CD14-positive monocyte (primary cell): ENCODE data around the gene IFNK. TPM values are rescaled to one million over a fixed set of nuclear protein-coding genes. Genes with fewer than 3 reads are reported as not detected.
A peak's percentile ranks its signal among the peaks of the same experiment; 100 is the strongest.

Experiments used
- DNase-seq, 3 donors: peaks; one replicate each; pipeline ENCODE4 v3.0.0-alpha.2; 2011 to 2022
- H2AFZ ChIP-seq: 2 replicates; pipeline ENCODE4 v1.6.0; 2012; ENCODE audit warnings: mild to moderate bottlenecking, low read depth, low read length, inconsistent platforms; ENCODE audit not compliant: insufficient read depth, poor library complexity, severe bottlenecking
- H3K27ac ChIP-seq, 2 donors: 1 replicate in 1 of 2; 2 replicates in 1 of 2; pipeline ENCODE4 v1.5.1; 2012 to 2013; ENCODE audit warnings: low read length in 2 of 2, control low read depth in 1 of 2, inconsistent platforms in 1 of 2, low read depth in 1 of 2, mild to moderate bottlenecking in 1 of 2
- H3K27me3 ChIP-seq, 2 donors: one replicate each; pipeline versions ENCODE4 v1.6.0 to v1.6.1; 2011 to 2013; ENCODE audit warnings: low read length in 2 of 2; ENCODE audit not compliant: control insufficient read depth in 2 of 2, insufficient read depth in 2 of 2
- H3K36me3 ChIP-seq, 2 donors: replicated peaks in 1 of 2; 1 replicate in 1 of 2; 2 replicates in 1 of 2; pipeline versions ENCODE4 v1.5.1 to v1.6.1; 2012 to 2013; ENCODE audit warnings: low read length in 2 of 2, control low read depth in 1 of 2, inconsistent platforms in 1 of 2, mild to moderate bottlenecking in 1 of 2; ENCODE audit not compliant: insufficient read depth in 2 of 2, control insufficient read depth in 1 of 2
- H3K4me1 ChIP-seq, 2 donors: 1 replicate in 1 of 2; 2 replicates in 1 of 2; pipeline versions ENCODE4 v1.5.1 to v1.6.1; 2012 to 2013; ENCODE audit warnings: low read length in 2 of 2, control low read depth in 1 of 2, inconsistent platforms in 1 of 2, mild to moderate bottlenecking in 1 of 2, moderate library complexity in 1 of 2; ENCODE audit not compliant: insufficient read depth in 2 of 2, control insufficient read depth in 1 of 2
- H3K4me2 ChIP-seq: replicated peaks from 2 replicates; pipeline ENCODE3; 2012; ENCODE audit warnings: low read length, moderate library complexity, mild to moderate bottlenecking; ENCODE audit not compliant: poor library complexity, severe bottlenecking; ENCODE audit errors: extremely low read depth
- H3K4me3 ChIP-seq, 3 experiments: fragments of 200-600 bp in 1 of 3; sonication (generic) in 1 of 3; replicated peaks in 1 of 3; 1 replicate in 2 of 3; 2 replicates in 1 of 3; pipeline ENCODE4 v1.5.1; 2011 to 2013; ENCODE audit warnings: low read length in 3 of 3, mild to moderate bottlenecking in 3 of 3, control low read depth in 2 of 3, low read depth in 2 of 3, inconsistent platforms in 1 of 3, moderate library complexity in 1 of 3
- H3K79me2 ChIP-seq: 2 replicates; pipeline ENCODE4 v1.6.0; 2012; ENCODE audit warnings: mild to moderate bottlenecking, control low read depth, inconsistent platforms, low read length, moderate library complexity; ENCODE audit not compliant: insufficient read depth
- H3K9ac ChIP-seq: 2 replicates; pipeline ENCODE4 v1.6.0; 2017; ENCODE audit warnings: low read length, mild to moderate bottlenecking; ENCODE audit not compliant: insufficient read depth, poor library complexity, severe bottlenecking
- H3K9me3 ChIP-seq, 2 donors: replicated peaks in 1 of 2; 1 replicate in 1 of 2; 2 replicates in 1 of 2; pipeline versions ENCODE4 v1.5.1 to v1.6.1; 2012 to 2013; ENCODE audit warnings: low read length in 2 of 2, control low read depth in 1 of 2; ENCODE audit not compliant: control insufficient read depth in 1 of 2, insufficient read depth in 1 of 2
- H4K20me1 ChIP-seq: 2 replicates; pipeline ENCODE4 v1.6.0; 2012; ENCODE audit warnings: mild to moderate bottlenecking, low read length, control low read depth, moderate library complexity; ENCODE audit not compliant: insufficient read depth
- H3K27ac Mint-ChIP-seq, 7 donors: one replicate each; pipeline ENCODE4 v1.8.0; 2020; ENCODE audit warnings: mild to moderate bottlenecking in 7 of 7, mixed read lengths in 7 of 7, moderate library complexity in 6 of 7, inconsistent platforms in 2 of 7
- H3K27me3 Mint-ChIP-seq, 3 donors: one replicate each; pipeline ENCODE4 v1.8.0; 2021 to 2022; ENCODE audit warnings: low read depth in 3 of 3, mild to moderate bottlenecking in 3 of 3, mixed read lengths in 3 of 3, moderate library complexity in 3 of 3, inconsistent platforms in 1 of 3
- H3K36me3 Mint-ChIP-seq, 2 donors: one replicate each; pipeline ENCODE4 v1.8.0; 2020; ENCODE audit warnings: mixed read lengths in 2 of 2, inconsistent platforms in 1 of 2, mild to moderate bottlenecking in 1 of 2
- H3K4me1 Mint-ChIP-seq: one replicate; pipeline ENCODE4 v1.8.0; 2020; ENCODE audit warnings: mild to moderate bottlenecking, mixed read lengths
- H3K4me3 Mint-ChIP-seq, 2 donors: one replicate each; pipeline ENCODE4 v1.8.0; 2020; ENCODE audit warnings: mild to moderate bottlenecking in 2 of 2, mixed read lengths in 2 of 2, moderate library complexity in 1 of 2
- H3K9me3 Mint-ChIP-seq, 7 donors: one replicate each; pipeline ENCODE4 v1.8.0; 2020 to 2022; ENCODE audit warnings: mixed read lengths in 7 of 7, mild to moderate bottlenecking in 6 of 7, moderate library complexity in 6 of 7, inconsistent platforms in 2 of 7
- CTCF ChIP-seq: fragments of 200-600 bp; IDR thresholded peaks from one replicate; pipeline ENCODE4 v1.8.0; 2022; ENCODE audit warnings: antibody characterized with exemption, mild to moderate bottlenecking
- WGBS: methylation state at CpG from one replicate; pipeline ENCODE4 v1.1.5; 2013; ENCODE audit warnings: missing lambda C conversion rate; ENCODE audit not compliant: insufficient coverage; 5-methylcytosine and 5-hydroxymethylcytosine counted together
- intact Hi-C, 2 donors: fragments of 100-400 bp; cut with micrococcal nuclease; formaldehyde crosslinking; loops; one replicate each; pipeline versions ENCODE4 v1.15.0 to v1.15.1; 2023
- polyA plus RNA-seq, 3 donors: library from polyadenylated mRNA; depleted of rRNA in 1 of 3; unstranded in 2 of 3; stranded (reverse) in 1 of 3; fragments of 300-500 nt in 2 of 3; fragments of >200 nt in 1 of 3; fragmentation: Illumina TruSeq in 2 of 3; gene quantifications; 1 replicate in 2 of 3; 2 replicates in 1 of 3; pipeline ENCODE4 v1.2.3, GENCODE V29; 2012 to 2021

The IFNK gene
- polyA plus RNA-seq, 3 donors: not detected

- peaks cover 15% of the 10 kb centered on the region for H3K4me1 Mint-ChIP-seq
- peak overlapping the region; percentile 82 for H2AFZ ChIP-seq
Observed at GRCh38 chr9:27527702-27528075, 3.6 kb downstream of the IFNK start.

More at GRCh38 chr9:27527702-27528075, 3.6 kb downstream of the IFNK start:
- Histone ChIP-seq H3K27me3 (peaks cover 0 to 8% of the 10 kb centered on the region in 2 donors), H3K36me3 (peaks cover 0 to 55% of the 10 kb centered on the region in 2 donors), H3K9me3 (no peaks in the 10 kb centered on the region), H4K20me1 (peaks cover 16% of the 10 kb centered on the region), H3K4me2 (peak overlapping the region; percentile 96), H3K9ac (peak overlapping the region; percentile 79), H3K27ac (no peak overlapping the region), H3K4me1 (peaks cover 11 to 18% of the 10 kb centered on the region in 2 donors), H3K79me2 (no peaks in the 10 kb centered on the region), H3K4me3 (peak overlapping the region in 2 of 3 experiments; percentile 54 to 88)
- intact Hi-C loops: loop anchor here (2.0 to 10.0 kb wide), 4 partner anchors 35 to 195 kb away; partner anchors contain the start of gene C9orf72 (in 1 of the 2)
- Mint-ChIP-seq H3K4me3 (peak overlapping the region; percentile 95), H3K9me3 (no peaks in the 10 kb centered on the region), H3K36me3 (peaks cover 52 to 54% of the 10 kb centered on the region in 2 donors), H3K27ac (peak overlapping the region in 6 of 7 donors; percentile 83 to 94 (median 90)), H3K27me3 (peaks cover 9 to 15% (median 13%) of the 10 kb centered on the region in 3 donors)
- TF ChIP-seq CTCF: no peak
- 45% methylated on average over 8 of the region's 8 CpGs for WGBS
- no peak for DNase-seq
